ENCODE results near the gene SHOC2. TPM values are rescaled to one million over a fixed set of nuclear protein-coding genes. Genes with fewer than 3 reads are reported as not detected.
A peak's percentile ranks its signal among the peaks of the same experiment; 100 is the strongest.

The SHOC2 gene
- total RNA-seq, 2 experiments from 2014 or later = 43.0 to 47.8 TPM

DNA sequence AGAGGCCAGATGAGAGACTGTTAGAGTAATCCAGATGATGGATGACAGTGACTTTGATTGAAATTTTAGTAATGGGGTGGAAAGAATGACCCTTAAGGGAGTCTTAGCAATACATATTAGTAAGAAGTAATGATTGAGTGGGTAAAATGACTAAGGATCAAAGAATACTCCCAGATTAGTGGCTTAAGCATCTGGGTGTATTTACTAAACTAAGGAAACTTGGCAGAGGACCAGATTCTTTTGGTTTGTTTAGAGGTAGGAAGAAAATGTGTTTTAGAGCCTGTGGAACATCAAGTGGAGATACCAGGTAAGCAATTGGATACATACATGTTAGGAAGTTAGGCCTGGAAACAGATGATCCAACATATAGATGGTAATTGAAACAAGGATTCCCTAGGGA, 98.6 kb downstream of the SHOC2 start:
- peaks cover 46% of the 10 kb centered on the region for H3K36me3 Mint-ChIP-seq (ENCODE audit: low read depth)

DNA sequence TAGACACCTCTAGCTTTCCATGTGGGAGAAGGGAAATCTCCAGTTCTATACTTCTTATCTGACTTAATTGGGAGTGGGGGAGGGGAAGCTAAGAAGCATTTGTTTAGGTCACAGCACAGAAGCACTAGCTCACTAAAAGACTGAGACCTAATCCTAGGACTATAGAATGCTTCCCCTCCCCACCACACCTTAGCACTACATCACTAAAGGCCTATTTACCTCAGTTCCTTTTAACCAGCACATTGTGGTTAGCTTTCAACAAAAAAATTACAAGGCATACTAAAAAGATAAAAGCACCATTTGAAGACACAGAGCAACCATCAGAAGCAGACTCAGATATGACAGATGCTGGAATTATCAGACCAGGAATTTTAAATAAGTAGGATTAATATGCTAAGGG, 103.7 kb downstream of the SHOC2 start:
- ChIA-PET POLR2A (no interaction called here), CTCF (interaction anchor here (1.0 to 1.1 kb wide), 2 partner anchors 19 to 279 kb away, joined by 3 read pairs; no protein-coding TSS in a partner anchor)
- H3K27me3 Mint-ChIP-seq = no peaks in the 10 kb centered on the region
- no peak overlapping the region for H3K27ac Mint-ChIP-seq
- peaks cover 7% of the 10 kb centered on the region for H3K9me3 Mint-ChIP-seq
- peaks cover 5% of the 10 kb centered on the region for H3K4me1 Mint-ChIP-seq
- H3K4me3 Mint-ChIP-seq = no peak overlapping the region
- DNase-seq = no peak
- peaks cover 35% of the 10 kb centered on the region for H3K36me3 Mint-ChIP-seq (ENCODE audit: low read depth)

More for the DNA sequence above, 98.6 kb downstream of the SHOC2 start:
- DNase-seq = no peak
- H3K4me1 Mint-ChIP-seq = peaks cover 10% of the 10 kb centered on the region
- no peak overlapping the region for H3K27ac Mint-ChIP-seq
- H3K27me3 Mint-ChIP-seq = no peaks in the 10 kb centered on the region
- CTCF ChIA-PET = no interaction called here
- H3K4me3 Mint-ChIP-seq = no peak overlapping the region
- peaks cover 2% of the 10 kb centered on the region for H3K9me3 Mint-ChIP-seq
- POLR2A ChIA-PET = no interaction called here

DNA sequence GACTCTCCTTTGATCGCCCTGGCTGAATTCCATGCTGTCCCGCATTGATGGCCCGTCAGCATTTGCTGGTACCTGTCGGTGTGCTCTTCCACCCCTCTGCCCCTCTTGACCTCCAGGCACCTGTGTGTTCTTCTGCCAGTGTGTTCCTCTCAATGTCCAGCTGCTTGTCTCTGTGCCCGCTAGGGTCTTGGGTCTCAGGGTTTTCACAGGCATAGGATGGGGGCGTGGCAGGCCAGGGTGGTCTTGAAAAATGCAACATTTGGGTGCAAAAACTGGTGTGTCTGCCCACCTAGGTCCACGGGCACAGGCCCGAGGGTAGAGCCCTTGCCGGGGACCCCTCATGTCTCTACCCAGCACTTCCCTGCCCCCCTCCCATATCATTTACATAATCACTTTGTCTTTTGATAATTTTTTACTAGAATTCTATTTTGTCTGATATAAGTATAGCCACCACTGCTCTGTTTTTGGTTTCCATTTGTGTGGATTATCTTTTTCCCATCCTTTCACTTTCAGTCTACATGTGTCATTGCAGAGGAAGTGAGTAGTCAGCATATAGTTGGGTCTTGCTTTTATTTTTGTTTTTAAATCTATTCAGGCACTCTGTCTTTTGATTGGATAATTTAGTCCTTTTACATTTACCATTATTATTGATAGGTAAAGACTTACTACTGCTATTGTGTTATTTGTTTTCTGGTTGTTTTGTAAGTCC, 110.8 kb downstream of the SHOC2 start:
- ChIA-PET POLR2A (no interaction called here), CTCF (no interaction called here)
- H3K4me3 Mint-ChIP-seq = no peak overlapping the region
- peaks cover 12% of the 10 kb centered on the region for H3K4me1 Mint-ChIP-seq
- no peak for DNase-seq
- peak overlapping the region; percentile 39 for H3K27ac Mint-ChIP-seq
- H3K36me3 Mint-ChIP-seq (ENCODE audit: low read depth) = peaks cover 16% of the 10 kb centered on the region
- peaks cover 21% of the 10 kb centered on the region for H3K9me3 Mint-ChIP-seq
- no peaks in the 10 kb centered on the region for H3K27me3 Mint-ChIP-seq

DNA sequence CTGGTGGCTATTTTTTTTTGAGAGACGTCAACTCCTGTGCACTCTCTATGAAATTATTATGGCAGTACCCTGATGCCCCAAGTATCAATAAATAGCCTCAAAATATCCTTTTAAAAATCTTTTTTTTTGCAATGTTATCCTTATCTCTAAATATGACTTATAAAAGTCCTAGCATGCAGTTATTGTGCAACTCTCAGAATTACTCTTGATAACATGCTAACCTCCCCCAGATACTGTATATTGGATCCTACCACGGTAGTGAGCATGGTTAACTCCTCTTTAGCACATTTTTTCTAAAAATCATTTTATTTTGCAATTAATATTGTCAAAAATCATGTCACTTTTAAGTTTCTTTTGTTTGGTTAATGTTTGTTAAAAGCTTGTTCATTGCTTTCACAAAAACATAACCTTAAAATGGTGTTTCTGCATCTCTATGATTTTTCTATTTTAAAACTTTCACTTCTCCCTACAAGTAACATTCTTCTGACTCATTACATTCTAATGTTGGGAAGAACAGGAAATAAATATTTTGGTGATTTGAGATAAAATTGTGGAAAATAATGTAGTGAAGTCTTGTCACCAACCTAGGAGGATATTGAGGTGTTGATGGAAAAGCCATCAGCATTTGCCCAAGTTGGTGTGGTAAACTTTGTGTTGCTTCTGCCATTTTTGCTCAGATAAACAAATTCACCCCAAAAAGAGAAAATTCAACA, 115.3 kb downstream of the SHOC2 start:
- Mint-ChIP-seq H3K36me3 (ENCODE audit: low read depth) (peaks cover 20% of the 10 kb centered on the region), H3K27me3 (peaks cover 2% of the 10 kb centered on the region), H3K4me1 (peaks cover 10% of the 10 kb centered on the region), H3K27ac (no peak overlapping the region), H3K4me3 (no peak overlapping the region), H3K9me3 (peaks cover 34% of the 10 kb centered on the region)
- CTCF ChIA-PET = no interaction called here
- POLR2A ChIA-PET = no interaction called here
- DNase-seq = no peak

DNA sequence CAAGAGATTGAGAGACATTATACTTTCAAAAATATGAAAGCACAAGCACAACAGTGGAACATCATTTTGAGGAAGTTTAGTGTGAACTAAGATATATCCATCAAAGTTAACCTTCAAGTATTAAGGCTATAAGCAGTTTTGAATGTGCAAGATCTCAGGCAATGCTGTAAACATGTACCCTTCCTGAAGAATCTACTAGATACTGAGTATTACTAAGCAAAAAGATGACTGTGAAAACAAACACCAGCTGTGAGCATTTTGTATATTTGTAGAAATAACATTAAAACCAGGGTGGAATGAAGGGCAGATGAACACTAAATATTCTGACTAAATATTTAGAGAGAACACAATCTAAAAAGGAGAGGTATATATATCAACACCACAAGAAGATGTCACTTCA, 116.1 kb downstream of the SHOC2 start:
- POLR2A ChIA-PET = no interaction called here
- CTCF ChIA-PET = no interaction called here
- H3K4me3 Mint-ChIP-seq = no peak overlapping the region

DNA sequence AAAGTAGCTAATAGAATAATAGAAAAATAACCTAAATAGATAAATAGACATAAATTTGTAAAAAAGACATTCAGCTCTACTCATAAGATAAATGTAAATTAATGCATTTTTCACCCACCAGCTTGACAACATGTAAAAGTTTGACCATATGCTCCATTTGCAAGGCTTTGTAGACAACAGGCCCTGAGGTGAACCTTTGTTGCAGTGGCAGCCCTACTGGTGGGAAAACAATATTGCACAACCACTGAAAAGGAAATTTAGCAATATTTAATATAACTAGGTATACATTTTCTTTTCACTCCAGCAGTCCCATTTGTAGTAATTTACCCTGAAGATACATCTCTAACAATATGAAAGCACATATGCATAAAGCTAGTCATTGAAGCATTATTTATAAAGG, 118.5 kb downstream of the SHOC2 start:
- CTCF ChIA-PET = interaction anchor here (1.3 kb wide), 1 partner anchor 50 kb away, joined by 4 read pairs; no protein-coding TSS in a partner anchor
- no peak for DNase-seq
- no peak overlapping the region for H3K27ac Mint-ChIP-seq
- peaks cover 12% of the 10 kb centered on the region for H3K36me3 Mint-ChIP-seq (ENCODE audit: low read depth)
- no peaks in the 10 kb centered on the region for H3K4me1 Mint-ChIP-seq
- peaks cover 5% of the 10 kb centered on the region for H3K27me3 Mint-ChIP-seq
- H3K4me3 Mint-ChIP-seq = no peak overlapping the region
- peaks cover 44% of the 10 kb centered on the region for H3K9me3 Mint-ChIP-seq
- POLR2A ChIA-PET = no interaction called here

More for the DNA sequence above, 116.1 kb downstream of the SHOC2 start:
- Mint-ChIP-seq H3K27me3 (peaks cover 2% of the 10 kb centered on the region), H3K4me1 (peaks cover 2% of the 10 kb centered on the region), H3K36me3 (ENCODE audit: low read depth) (peaks cover 19% of the 10 kb centered on the region), H3K27ac (no peak overlapping the region), H3K9me3 (peaks cover 37% of the 10 kb centered on the region)
- no peak for DNase-seq

DNA sequence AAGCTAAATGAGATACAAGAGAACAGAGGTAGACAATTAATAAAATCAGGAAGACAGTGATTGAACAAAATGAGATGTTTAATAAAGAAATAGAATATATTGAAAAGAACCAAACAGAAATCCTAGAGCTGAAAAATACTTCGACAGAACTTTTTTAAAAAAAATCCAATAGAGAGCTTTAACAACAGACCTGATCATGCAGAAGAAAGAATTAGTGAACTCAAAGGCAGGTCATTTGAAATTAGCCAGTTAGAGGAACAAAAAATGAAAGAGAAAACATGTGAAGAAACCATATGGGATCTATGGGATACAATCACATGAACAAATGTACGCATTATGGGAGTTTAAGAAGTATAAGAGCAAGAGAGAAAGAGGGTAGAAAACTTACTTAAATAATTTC, 120.1 kb downstream of the SHOC2 start:
- CTCF ChIA-PET = no interaction called here
- H3K4me1 Mint-ChIP-seq = no peaks in the 10 kb centered on the region
- peaks cover 34% of the 10 kb centered on the region for H3K9me3 Mint-ChIP-seq
- H3K4me3 Mint-ChIP-seq = no peak overlapping the region
- peaks cover 5% of the 10 kb centered on the region for H3K27me3 Mint-ChIP-seq
- POLR2A ChIA-PET = no interaction called here
- DNase-seq = no peak
- peaks cover 6% of the 10 kb centered on the region for H3K36me3 Mint-ChIP-seq (ENCODE audit: low read depth)
- H3K27ac Mint-ChIP-seq = no peak overlapping the region

DNA sequence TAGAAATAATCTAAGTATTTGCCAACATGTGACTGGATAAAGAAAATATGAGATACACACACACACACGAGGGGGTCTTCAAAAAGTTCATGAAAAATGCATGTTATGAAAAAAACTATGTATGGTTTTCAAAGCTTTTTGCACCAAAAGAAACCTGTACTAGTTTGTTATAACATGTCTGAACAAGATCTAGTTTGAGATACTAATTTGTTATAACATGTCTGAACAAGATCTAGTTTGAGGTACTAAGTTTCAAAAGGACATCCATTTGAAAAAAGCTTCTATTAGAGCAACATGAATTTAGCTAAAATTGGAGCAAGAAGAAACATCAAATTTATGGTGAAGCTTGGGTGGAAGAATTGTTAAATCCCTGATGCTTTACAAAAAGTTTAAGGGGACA, 137.6 kb downstream of the SHOC2 start:
- Mint-ChIP-seq H3K9me3 (peaks cover 6% of the 10 kb centered on the region), H3K36me3 (ENCODE audit: low read depth) (no peaks in the 10 kb centered on the region), H3K27me3 (peaks cover 28% of the 10 kb centered on the region), H3K27ac (no peak overlapping the region), H3K4me3 (no peak overlapping the region), H3K4me1 (no peaks in the 10 kb centered on the region)
- ChIA-PET POLR2A (no interaction called here), CTCF (no interaction called here)
- DNase-seq = no peak

Small RNA genes within 50 kb of the gene (microRNA-seq; reads per million reads assigned to microRNA genes)
- gene MIR548E (ENCODE audit: borderline microRNAs expressed, borderline replicate concordance) = 1.9 reads per million

Other genes with a start within 250 kb of the SHOC2 start
- gene PDCD4, start 47.7 kb upstream of the SHOC2 start, total RNA-seq = 10 to 100 TPM; 63.8 to 81.0 TPM
- gene BBIP1, start 424 bp upstream of the SHOC2 start, total RNA-seq = 10 to 100 TPM; 19.1 to 24.2 TPM
- gene ADRA2A, start 157.4 kb downstream of the SHOC2 start, total RNA-seq = not detected

Measured in activated CD4-positive, alpha-beta T cell treated with anti-CD3 and anti-CD28 coated beads, Interleukin-2, amount 10 ng/mL, durations not matched to agents 7 days and 5 days (primary cell).